ENCODE measurements around the gene ANO9.

- TF ChIP-seq CTCF (IDR thresholded peaks at IDR 0.05; ENCODE audit: insufficient read depth, low read depth, low read length) (no peak), EZH2 (IDR thresholded peaks at IDR 0.05; ENCODE audit: insufficient read depth, low read length) (no peak)
Measured at GRCh38 chr11:471468-472145, 29.8 kb upstream of the ANO9 start.
